ENCODE measurements around the gene C1orf116.
A peak's percentile ranks its signal among the peaks of the same experiment; 100 is the strongest.

The C1orf116 gene

GRCh38 chr1:207013321-207014085 lies 19.1 kb downstream of the C1orf116 start:
- H3K27me3 ChIP-seq (ENCODE audit: insufficient read depth, poor library complexity, severe bottlenecking), result no peaks in the 10 kb centered on the region
- H3K27ac ChIP-seq (ENCODE audit: poor library complexity, severe bottlenecking), result no peak overlapping the region
- H3K9me3 ChIP-seq (ENCODE audit: severe bottlenecking), result peaks cover 1% of the 10 kb centered on the region
- no peak overlapping the region for H3K4me3 ChIP-seq (ENCODE audit: severe bottlenecking)
- TF ChIP-seq CTCF (IDR thresholded peaks at IDR 0.05; ENCODE audit: poor library complexity, severe bottlenecking), result no peak
- ATAC-seq (ENCODE audit: low read depth) (no peak), DNase-seq (ENCODE audit: low spot score) (no peak)
- H3K36me3 ChIP-seq (ENCODE audit: low read depth), result no peaks in the 10 kb centered on the region
- peaks cover 9% of the 10 kb centered on the region for H3K4me1 ChIP-seq (ENCODE audit: insufficient read depth, poor library complexity, severe bottlenecking)

GRCh38 chr1:207010726-207011125 lies 21.8 kb downstream of the C1orf116 start:
- no peak overlapping the region for H3K27ac ChIP-seq (ENCODE audit: poor library complexity, severe bottlenecking)
- H3K4me3 ChIP-seq (ENCODE audit: severe bottlenecking), result no peak overlapping the region
- H3K36me3 ChIP-seq (ENCODE audit: low read depth), result no peaks in the 10 kb centered on the region
- TF ChIP-seq CTCF (IDR thresholded peaks at IDR 0.05; ENCODE audit: poor library complexity, severe bottlenecking), result no peak
- DNase-seq (ENCODE audit: low spot score), result no peak
- no peaks in the 10 kb centered on the region for H3K27me3 ChIP-seq (ENCODE audit: insufficient read depth, poor library complexity, severe bottlenecking)
- H3K9me3 ChIP-seq (ENCODE audit: severe bottlenecking), result peaks cover 11% of the 10 kb centered on the region
- H3K4me1 ChIP-seq (ENCODE audit: insufficient read depth, poor library complexity, severe bottlenecking), result peaks cover 20% of the 10 kb centered on the region
- ATAC-seq (ENCODE audit: low read depth), result no peak

DNA sequence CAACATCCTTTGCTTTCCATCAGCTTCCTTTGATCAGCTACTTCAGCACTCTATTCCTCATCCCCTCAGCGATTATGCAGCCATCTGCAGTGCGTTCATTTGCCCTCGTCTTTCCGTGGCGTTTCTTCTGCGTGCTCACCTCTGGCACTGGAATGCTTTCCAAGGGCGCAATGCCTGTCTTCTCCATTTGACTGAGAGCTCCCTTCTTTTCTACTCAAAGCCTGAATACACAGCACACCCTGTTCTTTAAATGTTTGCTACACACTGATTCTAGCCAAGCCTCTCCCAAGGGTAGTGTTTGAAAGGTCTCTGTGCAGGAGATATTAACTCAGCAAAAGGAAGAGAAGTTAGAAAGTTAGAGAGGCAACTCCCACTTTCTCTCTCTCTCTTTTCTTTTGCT lies 22.6 kb downstream of the C1orf116 start:
- Histone ChIP-seq H3K4me1 (ENCODE audit: insufficient read depth, poor library complexity, severe bottlenecking) (peaks cover 27% of the 10 kb centered on the region), H3K9me3 (ENCODE audit: severe bottlenecking) (peaks cover 11% of the 10 kb centered on the region), H3K4me3 (ENCODE audit: severe bottlenecking) (no peak overlapping the region), H3K27ac (ENCODE audit: poor library complexity, severe bottlenecking) (no peak overlapping the region), H3K36me3 (ENCODE audit: low read depth) (no peaks in the 10 kb centered on the region), H3K27me3 (ENCODE audit: insufficient read depth, poor library complexity, severe bottlenecking) (no peaks in the 10 kb centered on the region)
- ATAC-seq (ENCODE audit: low read depth) (no peak), DNase-seq (ENCODE audit: low spot score) (no peak)
- TF ChIP-seq CTCF (IDR thresholded peaks at IDR 0.05; ENCODE audit: poor library complexity, severe bottlenecking), result no peak

- Histone ChIP-seq H3K27me3 (ENCODE audit: insufficient read depth, poor library complexity, severe bottlenecking) (no peaks in the 10 kb centered on the region), H3K4me1 (ENCODE audit: insufficient read depth, poor library complexity, severe bottlenecking) (peaks cover 31% of the 10 kb centered on the region), H3K36me3 (ENCODE audit: low read depth) (no peaks in the 10 kb centered on the region), H3K9me3 (ENCODE audit: severe bottlenecking) (peaks cover 11% of the 10 kb centered on the region), H3K4me3 (ENCODE audit: severe bottlenecking) (no peak overlapping the region), H3K27ac (ENCODE audit: poor library complexity, severe bottlenecking) (peak overlapping the region; percentile 96)
- DNase-seq (ENCODE audit: low spot score) (no peak), ATAC-seq (ENCODE audit: low read depth) (no peak)
- TF ChIP-seq CTCF (IDR thresholded peaks at IDR 0.05; ENCODE audit: poor library complexity, severe bottlenecking), result no peak
Observed at GRCh38 chr1:207009182-207009850, 23.2 kb downstream of the C1orf116 start.
